ENCODE data around the gene MYMX. TPM values are rescaled to one million over a fixed set of nuclear protein-coding genes. Genes with fewer than 3 reads are reported as not detected.

Gene MYMX
- total RNA-seq, 1 experiment from 2014 or later: not detected

- peak overlapping the region; percentile 48 to 62 for H3K4me3 ChIP-seq (replicated peaks in 1 of 2; ENCODE audit: low read depth in 1 of 2, low read length in 2 of 2)
- no peak for DNase-seq (ENCODE audit: low read depth, low spot score)
- no peaks in the 10 kb centered on the region for H3K9me3 ChIP-seq (ENCODE audit: control insufficient read depth in 1 of 2, insufficient read depth in 1 of 2, low read depth in 1 of 2, low read length in 2 of 2)
- peak overlapping the region; percentile 49 for H3K27ac ChIP-seq (ENCODE audit: low read depth, low read length)
- intact Hi-C loops (cut with micrococcal nuclease): no loop called here
- peaks cover 7% of the 10 kb centered on the region for H3K79me2 ChIP-seq (ENCODE audit: insufficient read depth, low read length)
- H3K4me2 ChIP-seq (ENCODE audit: low read length): peak overlapping the region; percentile 97
- TF ChIP-seq POLR2AphosphoS5 (IDR thresholded peaks at IDR 0.05; ENCODE audit: low read depth, low read length) (peak; percentile 64; the same call in 1 of the 2 replicates), ZFX (IDR thresholded peaks at IDR 0.05) (peak; percentile 37; the same call in 1 of the 2 replicates), CBX3 (IDR thresholded peaks at IDR 0.05; ENCODE audit: low read depth) (no peak), TCF7L2 (IDR thresholded peaks at IDR 0.05; ENCODE audit: borderline replicate concordance, extremely low read depth, insufficient read depth, insufficient read length) (peak; percentile 72), POLR2A (IDR thresholded peaks at IDR 0.05; ENCODE audit: borderline replicate concordance, extremely low read depth, insufficient read depth, insufficient read length) (peak; percentile 28)
- CTCF ChIA-PET: interaction anchor here (0.6 to 2.7 kb wide), 2 partner anchors 18 to 430 kb away, joined by 3 to 8 read pairs; no protein-coding TSS in a partner anchor
- H2AFZ ChIP-seq (ENCODE audit: low read depth, low read length, poor library complexity, severe bottlenecking): no peak overlapping the region
- ATAC-seq: peak; percentile 70
- no peaks in the 10 kb centered on the region for H4K20me1 ChIP-seq (ENCODE audit: insufficient read depth)
- H3K27me3 ChIP-seq (ENCODE audit: insufficient read depth, low read length): no peaks in the 10 kb centered on the region
- RAD21 ChIA-PET (ENCODE audit: low non-redundant PET in 1 of 2, low total read pairs in 2 of 2, uncharacterized antibody in 2 of 2, unreplicated experiment in 2 of 2): no interaction called here
- H3K9ac ChIP-seq (ENCODE audit: low read length): peak overlapping the region; percentile 66
- POLR2A ChIA-PET: interaction anchor here (0.6 to 4.5 kb wide), 4 partner anchors 16 to 28 kb away, joined by 3 to 22 read pairs (median 3); partner anchors contain the start of gene HSP90AB1
- H3K4me1 ChIP-seq (ENCODE audit: control insufficient read depth in 1 of 2, insufficient read depth in 2 of 2, low read length in 2 of 2): peaks cover 36 to 51% of the 10 kb centered on the region in 2 experiments
- no peaks in the 10 kb centered on the region for H3K36me3 ChIP-seq (ENCODE audit: control insufficient read depth in 1 of 2, insufficient read depth in 2 of 2, low read length in 2 of 2)
- H3K9me2 ChIP-seq (ENCODE audit: insufficient read depth): no peaks in the 10 kb centered on the region
- TSS peak; percentile 76 for BruUV-seq (replicated peaks)
These were observed 2.5 kb downstream of the MYMX start for GRCh38 chr6:44219053-44219814.

GRCh38 chr6:44219815-44220784 lies 3.4 kb downstream of the MYMX start:
- Histone ChIP-seq H3K4me2 (ENCODE audit: low read length) (peak overlapping the region; percentile 97), H3K4me1 (ENCODE audit: control insufficient read depth in 1 of 2, insufficient read depth in 2 of 2, low read length in 2 of 2) (peaks cover 42 to 60% of the 10 kb centered on the region in 2 experiments), H3K4me3 (replicated peaks in 1 of 2; ENCODE audit: low read depth in 1 of 2, low read length in 2 of 2) (peak overlapping the region; percentile 48 to 62), H3K27ac (ENCODE audit: low read depth, low read length) (no peak overlapping the region), H3K36me3 (ENCODE audit: control insufficient read depth in 1 of 2, insufficient read depth in 2 of 2, low read length in 2 of 2) (no peaks in the 10 kb centered on the region), H3K27me3 (ENCODE audit: insufficient read depth, low read length) (no peaks in the 10 kb centered on the region), H2AFZ (ENCODE audit: low read depth, low read length, poor library complexity, severe bottlenecking) (peak overlapping the region; percentile 54), H3K9ac (ENCODE audit: low read length) (peak overlapping the region; percentile 38), H3K79me2 (ENCODE audit: insufficient read depth, low read length) (peaks cover 16% of the 10 kb centered on the region), H3K9me3 (ENCODE audit: control insufficient read depth in 1 of 2, insufficient read depth in 1 of 2, low read depth in 1 of 2, low read length in 2 of 2) (no peaks in the 10 kb centered on the region), H3K9me2 (ENCODE audit: insufficient read depth) (no peaks in the 10 kb centered on the region), H4K20me1 (ENCODE audit: insufficient read depth) (no peaks in the 10 kb centered on the region)
- ATAC-seq (peak; percentile 21), DNase-seq (ENCODE audit: low read depth, low spot score) (no peak)
- ChIA-PET CTCF (interaction anchor here (0.6 to 2.7 kb wide), 2 partner anchors 18 to 95 kb away, joined by 3 to 8 read pairs; no protein-coding TSS in a partner anchor), POLR2A (interaction anchor here (0.7 to 4.5 kb wide), 3 partner anchors 17 to 1905 kb away, joined by 3 to 22 read pairs (median 3); partner anchors contain the start of gene HSP90AB1), RAD21 (ENCODE audit: low non-redundant PET in 1 of 2, low total read pairs in 2 of 2, uncharacterized antibody in 2 of 2, unreplicated experiment in 2 of 2) (no interaction called here)
- BruUV-seq (replicated peaks): TSS peak; percentile 41
- intact Hi-C loops (cut with micrococcal nuclease): no loop called here
- TF ChIP-seq JUND (IDR thresholded peaks at IDR 0.05) (no peak), CEBPB (IDR thresholded peaks at IDR 0.05; ENCODE audit: low read depth) (no peak), CTCF (IDR thresholded peaks at IDR 0.05 in 2 of 3, conservative IDR thresholded peaks at IDR 0.05 in 1 of 3; ENCODE audit: borderline replicate concordance in 1 of 3, insufficient read depth in 1 of 3, low read depth in 2 of 3, low read length in 2 of 3) (no peak), CBX3 (IDR thresholded peaks at IDR 0.05; ENCODE audit: low read depth) (no peak), ELF1 (IDR thresholded peaks at IDR 0.05; ENCODE audit: borderline replicate concordance, low read depth) (no peak)
